WTC11 (cell line): ENCODE measurements around the gene RPTOR. TPM values are rescaled to one million over a fixed set of nuclear protein-coding genes. Genes with fewer than 3 reads are reported as not detected.
A peak's percentile ranks its signal among the peaks of the same experiment; 100 is the strongest.

Source experiments
- ATAC-seq: fragments of 200-7000 bp; cut with Tn5 transposase; 2 replicates; pipeline ENCODE4 v1.10.0; 2021; ENCODE audit warnings: mild to moderate bottlenecking, moderate library complexity
- CTCF ChIA-PET: fragments of 300-600 bp; sonication (Branson Sonifier 250); formaldehyde crosslinking; loops from one replicate; lab custom pipeline; 2021; ENCODE audit warnings: antibody characterized with exemption; lab: Charles Lee
- POLR2A ChIA-PET: fragments of 350-600 bp; sonication (Branson Sonifier 250); formaldehyde crosslinking; loops from one replicate; lab custom pipeline; 2021; ENCODE audit warnings: antibody characterized with exemption; lab: Charles Lee
- DNase-seq: peaks from one replicate; pipeline ENCODE4 v3.0.0; 2021; ENCODE audit warnings: low spot score
- H3K27ac Mint-ChIP-seq: 2 replicates; pipeline ENCODE4 v1.8.0; 2021; ENCODE audit warnings: mixed read lengths
- H3K27me3 Mint-ChIP-seq: 2 replicates; pipeline ENCODE4 v1.8.0; 2021; ENCODE audit warnings: low read depth, mild to moderate bottlenecking, moderate library complexity, mixed read lengths
- H3K36me3 Mint-ChIP-seq: 2 replicates; pipeline ENCODE4 v1.8.0; 2021; ENCODE audit warnings: mixed read lengths
- H3K4me1 Mint-ChIP-seq: 2 replicates; pipeline ENCODE4 v1.8.0; 2022; ENCODE audit warnings: mixed read lengths
- H3K4me3 Mint-ChIP-seq: 2 replicates; pipeline ENCODE4 v1.8.0; 2021; ENCODE audit warnings: mild to moderate bottlenecking, moderate library complexity, mixed read lengths
- H3K9me3 Mint-ChIP-seq: 2 replicates; pipeline ENCODE4 v1.8.0; 2021; ENCODE audit warnings: mixed read lengths
- CBFB ChIP-seq: sonication (generic); formaldehyde crosslinking; IDR thresholded peaks from 2 replicates; pipeline ENCODE4 v1.8.1; 2022; ENCODE audit warnings: mild to moderate bottlenecking, low read depth, missing genetic modification reagents
- E2F4 ChIP-seq: sonication (generic); formaldehyde crosslinking; IDR thresholded peaks from 2 replicates; pipeline ENCODE4 v1.8.1; 2022; ENCODE audit warnings: low read depth, mild to moderate bottlenecking, moderate library complexity, missing genetic modification reagents, borderline replicate concordance
- EMX1 ChIP-seq: fragments of 250-450 bp; sonication (Bioruptor Pico); IDR thresholded peaks from 2 replicates; pipeline ENCODE4 v1.8.0; 2021; ENCODE audit warnings: mild to moderate bottlenecking
- ERG ChIP-seq: fragments of 250-450 bp; sonication (Bioruptor Pico); IDR thresholded peaks from 2 replicates; pipeline ENCODE4 v1.8.0; 2021; ENCODE audit warnings: mild to moderate bottlenecking
- HMGXB4 ChIP-seq: sonication (generic); formaldehyde crosslinking; IDR thresholded peaks from 2 replicates; pipeline ENCODE4 v1.8.1; 2023; ENCODE audit warnings: mild to moderate bottlenecking, moderate library complexity, missing genetic modification reagents
- MAX ChIP-seq: sonication (generic); formaldehyde crosslinking; IDR thresholded peaks from 2 replicates; pipeline ENCODE4 v1.8.0; 2022; ENCODE audit warnings: mild to moderate bottlenecking, missing genetic modification reagents
- NFATC4 ChIP-seq: fragments of 250-450 bp; sonication (Bioruptor Pico); IDR thresholded peaks from 2 replicates; pipeline ENCODE4 v1.9.0; 2021; ENCODE audit warnings: mild to moderate bottlenecking
- OVOL2 ChIP-seq: fragments of 250-450 bp; sonication (Bioruptor Pico); IDR thresholded peaks from 2 replicates; pipeline ENCODE4 v1.9.0; 2021; ENCODE audit warnings: mild to moderate bottlenecking, borderline replicate concordance
- PREB ChIP-seq: sonication (generic); formaldehyde crosslinking; IDR thresholded peaks from 2 replicates; pipeline ENCODE4 v1.8.1; 2022; ENCODE audit warnings: mild to moderate bottlenecking, missing genetic modification reagents, moderate library complexity, borderline replicate concordance
- TP53 ChIP-seq: sonication (generic); formaldehyde crosslinking; IDR thresholded peaks from 2 replicates; pipeline ENCODE4 v1.8.1; 2023; ENCODE audit warnings: mild to moderate bottlenecking, missing genetic modification reagents
- ZMAT4 ChIP-seq: fragments of 250-450 bp; sonication (Bioruptor Pico); IDR thresholded peaks from 2 replicates; pipeline ENCODE4 v1.9.0; 2021; ENCODE audit warnings: mild to moderate bottlenecking
- total RNA-seq: library from RNA; stranded (reverse); gene quantifications from 3 replicates; pipeline ENCODE4 v1.2.3, GENCODE V29; 2021

Gene RPTOR
- total RNA-seq, 1 experiment from 2014 or later, result 41.0 TPM

- no peak for TF ChIP-seq PREB (CRISPR knock-in tag)
- TF ChIP-seq HMGXB4 (CRISPR knock-in tag), result no peak
- TF ChIP-seq ZMAT4 (CRISPR knock-in tag), result no peak
- no peak for TF ChIP-seq ERG (CRISPR knock-in tag)
- TF ChIP-seq E2F4 (CRISPR knock-in tag), result no peak
- TF ChIP-seq CBFB (CRISPR knock-in tag), result no peak
- no peak for TF ChIP-seq OVOL2
- TF ChIP-seq, all 79 proteins: peak for 0
Observed at GRCh38 chr17:80826346-80826954, 281.8 kb downstream of the RPTOR start (continued).

GRCh38 chr17:80826955-80827645 lies 282.5 kb downstream of the RPTOR start:
- ATAC-seq, result peak; percentile 6
- peaks cover 29% of the 10 kb centered on the region for H3K4me1 Mint-ChIP-seq
- no peaks in the 10 kb centered on the region for H3K9me3 Mint-ChIP-seq
- no peaks in the 10 kb centered on the region for H3K27me3 Mint-ChIP-seq
- POLR2A ChIA-PET, result no interaction called here
- DNase-seq, result no peak
- TF ChIP-seq NFATC4, result no peak
- no peak for TF ChIP-seq PREB (CRISPR knock-in tag)
- TF ChIP-seq MAX (CRISPR knock-in tag), result no peak
- 0 out of 2 replicates have a peak, but pooled peaks have one; percentile 1 for TF ChIP-seq TP53 (CRISPR knock-in tag)
- TF ChIP-seq EMX1, result no peak
- H3K4me3 Mint-ChIP-seq, result no peak overlapping the region
- CTCF ChIA-PET, result interaction anchor here (0.8 to 1.8 kb wide), 7 partner anchors 8 to 631 kb away, joined by 3 to 8 read pairs (median 3); no protein-coding TSS in a partner anchor
- H3K36me3 Mint-ChIP-seq, result no peaks in the 10 kb centered on the region; the same call in 1 of the 2 replicates
- H3K27ac Mint-ChIP-seq, result peak overlapping the region; percentile 89; the same call in 1 of the 2 replicates
